Measurements from ENCODE around the gene FAM124A. TPM values are rescaled to one million over a fixed set of nuclear protein-coding genes. Genes with fewer than 3 reads are reported as not detected.

FAM124A gene
- total RNA-seq, 4 donors from 2014 or later, result 2.1 to 7.2 (median 5.2) TPM

- Histone ChIP-seq H3K4me3 (no peak overlapping the region), H3K27ac (no peak overlapping the region), H3K9me3 (no peaks in the 10 kb centered on the region), H3K4me1 (no peaks in the 10 kb centered on the region), H3K27me3 (no peaks in the 10 kb centered on the region), H3K36me3 (no peaks in the 10 kb centered on the region)
- DNase-seq, result no peak
- TF ChIP-seq CTCF (IDR thresholded peaks at IDR 0.05) (no peak), POLR2A (IDR thresholded peaks at IDR 0.05) (no peak)
- intact Hi-C loops (cut with DNase I; ENCODE audit: low total_unique reads), result no loop called here
These were observed 48.6 kb downstream of the FAM124A start for GRCh38 chr13:51270623-51271415.

DNA sequence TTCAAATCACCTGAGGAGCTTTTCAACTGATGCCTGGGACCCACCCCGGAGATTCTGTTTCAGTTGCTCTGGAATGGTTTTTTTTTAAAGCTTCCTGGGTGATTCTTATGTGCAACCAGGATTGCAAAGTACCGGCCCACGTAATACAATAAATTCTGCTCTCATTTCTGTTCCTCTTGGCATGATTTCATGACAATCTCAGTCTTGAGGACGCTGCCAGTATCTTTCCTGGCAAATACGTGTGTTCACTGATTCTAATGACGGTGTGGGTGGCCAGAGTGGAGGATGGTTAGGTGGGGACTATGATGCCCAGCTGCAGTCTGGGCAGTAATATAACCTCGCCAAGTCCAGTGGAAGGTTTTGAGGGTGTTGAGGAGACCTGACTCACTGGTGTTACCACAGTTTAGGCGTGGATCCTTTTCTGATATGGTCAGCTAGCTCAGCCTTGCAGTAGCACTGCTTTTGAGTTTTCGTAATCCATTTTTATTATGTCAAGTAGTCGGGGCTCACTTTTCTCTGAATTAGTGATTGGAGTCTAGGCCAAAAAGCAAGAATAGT, 49.4 kb downstream of the FAM124A start:
- H3K4me3 ChIP-seq, result no peak overlapping the region
- intact Hi-C loops (cut with DNase I; ENCODE audit: low total_unique reads), result no loop called here
- TF ChIP-seq CTCF (IDR thresholded peaks at IDR 0.05), result no peak
- TF ChIP-seq POLR2A (IDR thresholded peaks at IDR 0.05), result no peak
- no peaks in the 10 kb centered on the region for H3K4me1 ChIP-seq
- no peaks in the 10 kb centered on the region for H3K36me3 ChIP-seq
- no peaks in the 10 kb centered on the region for H3K9me3 ChIP-seq
- H3K27me3 ChIP-seq, result no peaks in the 10 kb centered on the region
- no peak overlapping the region for H3K27ac ChIP-seq
- DNase-seq, result no peak

DNA sequence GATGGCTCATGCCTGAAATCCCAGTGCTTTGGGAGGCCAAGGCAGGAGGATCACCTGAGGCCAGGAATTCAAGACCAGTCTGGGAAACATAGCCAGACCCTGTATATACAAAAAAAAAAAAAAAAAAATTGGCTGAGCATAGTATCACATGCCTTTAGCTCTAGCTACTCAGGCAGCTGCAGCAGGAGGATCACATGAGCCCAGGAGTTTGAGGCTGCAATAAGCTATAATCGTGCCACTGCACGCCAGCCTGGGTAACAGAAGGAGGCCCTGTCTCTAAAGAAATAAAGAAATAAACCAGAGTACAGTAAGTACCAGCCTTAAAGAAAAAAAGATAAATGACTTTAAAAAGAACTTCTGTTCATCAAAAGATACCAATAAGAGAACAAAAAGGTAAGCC, 52.9 kb downstream of the FAM124A start:
- H3K27me3 ChIP-seq, result no peaks in the 10 kb centered on the region
- DNase-seq, result no peak
- H3K27ac ChIP-seq, result no peak overlapping the region
- no peaks in the 10 kb centered on the region for H3K36me3 ChIP-seq
- intact Hi-C loops (cut with DNase I; ENCODE audit: low total_unique reads), result no loop called here
- H3K4me3 ChIP-seq, result no peak overlapping the region
- H3K9me3 ChIP-seq, result no peaks in the 10 kb centered on the region
- no peak for TF ChIP-seq POLR2A (IDR thresholded peaks at IDR 0.05)
- TF ChIP-seq CTCF (IDR thresholded peaks at IDR 0.05), result no peak
- no peaks in the 10 kb centered on the region for H3K4me1 ChIP-seq

DNA sequence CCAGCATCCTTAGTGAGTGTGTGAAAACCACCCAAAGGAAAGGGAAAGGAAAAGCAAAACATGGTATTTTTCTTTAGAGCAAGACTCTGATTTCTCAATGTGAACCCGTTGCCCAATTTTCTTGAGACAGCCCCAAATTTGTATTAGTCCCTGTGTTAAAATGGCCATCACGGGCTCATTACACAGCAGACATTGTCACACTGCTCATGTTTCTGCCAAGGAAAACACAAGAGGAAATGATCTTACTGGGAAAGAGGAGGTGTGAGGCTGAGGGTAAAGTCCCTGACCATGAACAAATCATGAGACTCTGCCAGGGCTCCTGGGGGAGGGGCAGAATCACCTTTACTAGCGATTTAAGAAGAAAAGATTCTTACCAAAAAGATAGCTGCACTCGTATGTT, 54.4 kb downstream of the FAM124A start:
- intact Hi-C loops (cut with DNase I; ENCODE audit: low total_unique reads), result no loop called here
- H3K27ac ChIP-seq, result no peak overlapping the region

More for the DNA sequence above, 54.4 kb downstream of the FAM124A start:
- Histone ChIP-seq H3K9me3 (no peaks in the 10 kb centered on the region), H3K27me3 (no peaks in the 10 kb centered on the region), H3K4me3 (no peak overlapping the region), H3K36me3 (no peaks in the 10 kb centered on the region), H3K4me1 (no peaks in the 10 kb centered on the region)
- DNase-seq, result no peak
- TF ChIP-seq POLR2A (IDR thresholded peaks at IDR 0.05), result no peak
- TF ChIP-seq CTCF (IDR thresholded peaks at IDR 0.05), result no peak

Data from uterus (tissue), 4 donors.